Mucosa of gallbladder (tissue), 1 donor: ENCODE data around the gene WWC2. TPM values are rescaled to one million over a fixed set of nuclear protein-coding genes. Genes with fewer than 3 reads are reported as not detected.

Source experiments
- DNase-seq: peaks from one replicate; pipeline ENCODE4 v3.0.0-alpha.2; 2020; ENCODE audit warnings: low spot score
- total RNA-seq: library from RNA; stranded (reverse); gene quantifications from one replicate; pipeline ENCODE4 v1.2.1, GENCODE V29; 2021
- donor health status: DM: no; HTN: no; CAD: no.

WWC2 gene
- total RNA-seq, 1 donor from 2014 or later, result 27.1 TPM

DNA sequence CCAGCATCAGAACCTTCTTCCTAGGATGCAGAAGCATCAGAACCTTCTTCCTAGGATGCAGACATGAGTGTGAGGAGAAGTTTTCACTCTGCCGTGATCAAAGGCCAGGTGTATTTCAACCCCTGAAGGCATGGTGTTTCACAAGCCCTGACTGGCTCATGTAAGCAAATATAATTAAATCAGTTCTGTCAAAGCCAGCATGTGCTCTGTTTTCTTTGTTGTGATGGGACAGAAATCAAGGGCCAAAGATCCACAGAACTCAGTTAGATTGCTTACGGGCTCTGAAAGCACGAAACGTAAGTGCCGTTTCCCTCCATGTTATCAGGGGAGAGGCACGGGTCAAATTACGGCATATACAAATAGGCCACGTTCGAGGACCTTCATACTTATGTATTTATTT is 255.2 kb downstream of the WWC2 start:
- DNase-seq, result no peak

DNA sequence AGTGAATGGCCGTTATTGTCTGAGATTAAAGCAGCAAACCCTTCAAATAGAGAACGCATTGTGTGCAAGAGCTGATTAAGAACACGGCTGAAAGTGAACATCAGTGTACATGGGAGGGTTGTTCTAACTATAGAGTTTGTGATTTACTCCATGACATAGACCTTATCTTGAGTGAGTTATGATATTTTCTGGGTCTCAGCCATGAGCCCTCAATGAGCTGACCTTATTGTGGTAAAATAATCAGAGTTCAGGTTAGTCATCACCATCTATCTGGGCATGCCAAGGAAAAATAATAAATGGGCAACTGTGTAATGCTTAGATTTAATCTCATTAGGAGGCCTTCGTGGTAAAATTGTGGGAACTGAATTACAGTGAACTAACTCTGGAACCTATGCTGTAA is 256.3 kb downstream of the WWC2 start:
- no peak for DNase-seq

- no peak for DNase-seq
Observed at GRCh38 chr4:183356173-183356830, 257.2 kb downstream of the WWC2 start.

- no peak for DNase-seq
Observed at GRCh38 chr4:183356931-183357675, 258.0 kb downstream of the WWC2 start.

DNA sequence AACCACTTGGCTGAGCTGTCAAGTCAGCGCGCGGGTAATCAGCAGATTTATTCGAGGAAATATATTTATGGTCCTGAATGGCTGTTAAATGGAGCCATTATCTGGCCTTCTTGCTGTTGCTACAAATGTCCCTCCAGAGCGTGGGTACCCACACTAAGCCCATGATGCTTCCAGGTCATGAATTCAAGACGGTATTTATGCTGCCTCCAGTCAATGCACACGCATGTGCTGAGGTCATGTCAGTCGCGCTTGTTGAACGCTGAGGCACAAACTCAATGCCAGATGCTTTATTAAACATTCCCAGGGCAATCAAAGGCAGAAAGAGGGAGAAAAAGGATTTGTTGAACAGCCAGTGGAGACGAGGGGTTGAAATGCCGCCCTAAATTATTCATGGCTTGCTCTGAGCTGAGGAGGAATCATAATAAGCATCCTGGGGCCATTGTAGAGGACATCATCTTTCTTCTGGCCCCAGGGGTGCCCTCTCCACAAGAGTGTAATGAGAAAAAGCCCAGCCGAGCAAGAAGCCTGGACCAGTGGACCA is 259.2 kb downstream of the WWC2 start:
- no peak for DNase-seq

DNA sequence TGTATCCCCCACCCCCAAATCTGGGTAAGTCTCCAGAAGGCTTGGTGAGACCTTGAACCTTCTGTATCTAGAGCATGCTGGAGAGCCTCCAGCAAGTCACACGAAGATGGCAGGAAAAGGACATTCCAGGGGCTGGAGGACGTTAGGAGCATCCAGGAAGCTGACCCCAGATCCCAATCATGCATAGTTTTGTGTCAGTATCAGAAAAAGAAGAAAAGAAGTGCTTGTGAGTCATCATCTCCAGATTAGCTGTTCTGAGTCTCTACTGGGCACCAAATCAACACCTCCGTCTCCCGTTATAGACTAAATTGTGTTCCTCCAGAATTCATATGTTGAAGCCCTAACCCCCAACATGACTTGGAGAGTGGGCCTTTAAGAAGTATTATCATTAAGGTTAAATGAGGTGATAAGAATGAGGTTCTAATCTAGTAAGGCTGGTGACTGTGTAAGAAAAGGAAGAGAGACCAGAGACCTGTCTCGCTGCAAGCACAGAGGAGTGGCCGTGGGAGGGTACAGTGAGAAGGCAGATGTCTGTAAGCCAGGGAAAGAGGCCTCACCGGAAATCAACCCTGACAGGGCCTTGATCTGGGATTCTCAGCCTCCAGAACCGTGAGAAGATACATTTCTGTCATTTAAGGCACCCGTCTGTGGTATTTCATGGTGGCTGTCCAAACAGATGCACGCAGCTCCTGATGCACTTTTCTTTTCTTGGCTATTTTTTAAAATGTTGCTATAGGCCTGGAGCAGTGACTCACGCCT is 261.3 kb downstream of the WWC2 start:
- no peak for DNase-seq

DNA sequence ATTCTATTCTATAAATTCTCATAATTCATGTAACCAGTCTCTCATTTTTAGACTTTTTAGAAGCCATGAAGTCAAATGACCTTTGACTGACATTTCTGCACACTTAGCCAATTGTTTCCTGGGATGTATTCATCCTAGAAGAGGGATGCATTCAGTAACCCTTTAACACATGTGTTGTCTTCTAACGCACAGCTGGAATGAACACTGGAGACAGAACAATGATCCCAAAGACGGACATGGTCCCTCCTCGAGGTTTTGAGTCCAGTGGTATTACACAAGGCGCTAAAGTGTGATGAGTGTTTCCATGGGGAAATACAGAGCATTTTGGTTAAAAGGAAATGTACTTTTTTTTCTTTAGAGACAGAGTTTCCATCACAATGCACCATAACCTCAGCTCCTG is 263.0 kb downstream of the WWC2 start:
- DNase-seq, result no peak

DNA sequence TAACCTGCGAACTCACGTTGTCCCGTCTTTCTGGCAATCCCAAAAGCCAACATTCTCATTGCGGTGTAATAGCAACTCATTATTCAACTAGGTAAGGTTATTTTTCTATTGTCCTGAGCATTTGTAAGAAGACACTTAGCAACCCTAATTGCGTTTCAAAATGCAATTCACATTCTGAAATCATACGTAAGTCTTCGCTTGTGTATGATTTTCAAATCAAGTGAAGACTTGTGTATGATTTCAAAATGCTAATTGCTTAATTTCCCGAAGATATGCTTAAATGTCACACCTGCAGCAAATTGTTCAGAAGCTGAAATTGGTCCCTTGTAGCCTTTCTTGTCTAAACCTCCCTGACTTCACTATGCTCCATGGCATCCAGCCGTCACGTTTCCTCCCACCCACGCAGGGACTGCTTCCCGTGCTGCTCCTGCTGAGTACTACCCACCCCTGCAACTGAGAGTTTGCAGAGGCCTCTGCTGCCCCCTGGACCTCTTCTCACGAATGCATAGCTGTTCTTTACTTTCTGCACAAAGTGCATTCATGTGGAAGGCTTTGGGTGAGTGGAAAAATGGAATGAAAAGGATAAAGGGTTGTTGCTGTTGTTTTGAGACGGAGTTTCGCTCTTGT is 264.0 kb downstream of the WWC2 start:
- no peak for DNase-seq

DNA sequence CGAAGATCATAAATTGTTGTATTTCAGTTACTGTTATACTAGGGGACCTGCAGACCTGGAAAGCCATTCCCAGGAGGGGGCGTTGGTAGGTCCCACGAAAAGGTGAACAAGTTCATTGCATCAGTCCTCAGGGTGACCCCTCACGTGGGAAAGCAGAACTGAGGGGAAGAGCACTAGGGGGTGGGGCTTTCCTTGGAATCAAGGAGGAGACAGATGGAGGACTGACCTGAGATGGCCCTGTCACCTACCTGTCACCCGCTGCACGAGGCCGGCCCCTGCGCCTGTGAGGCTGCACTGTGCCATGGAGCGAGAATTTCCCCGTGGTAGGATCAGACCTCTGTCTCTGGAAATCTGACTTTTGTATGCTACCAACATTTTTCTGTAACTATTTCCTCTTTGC is 265.0 kb downstream of the WWC2 start:
- no peak for DNase-seq

DNA sequence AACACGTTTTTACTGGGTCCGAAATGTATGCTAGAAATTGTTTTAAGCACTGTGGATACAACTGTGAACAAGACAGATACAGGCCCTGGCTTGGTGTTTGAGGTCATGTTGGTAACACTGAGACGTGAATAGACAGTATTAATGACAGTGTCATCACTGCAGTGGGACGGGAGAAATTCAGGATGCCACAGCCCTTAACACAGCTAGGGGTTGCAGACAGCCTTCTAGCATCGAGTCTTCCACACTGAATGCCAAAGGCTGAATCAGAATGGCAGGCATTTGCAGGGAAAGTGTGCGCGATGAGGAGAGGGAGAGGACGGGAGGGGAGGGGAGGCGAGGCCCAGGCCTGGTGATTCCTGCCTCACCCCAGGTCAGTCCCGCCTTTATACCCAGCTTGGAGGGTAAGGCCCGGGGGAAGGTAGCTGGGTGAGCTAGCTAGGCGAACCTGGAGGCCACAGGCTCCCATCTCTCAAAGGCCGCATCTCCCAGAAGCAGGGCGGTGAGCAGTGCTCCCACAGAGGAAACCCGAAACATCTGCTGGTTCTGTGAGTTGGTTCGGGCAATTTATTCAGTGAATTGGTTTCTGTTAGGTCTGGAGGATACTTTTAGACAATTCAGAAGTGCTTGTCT is 267.3 kb downstream of the WWC2 start:
- no peak for DNase-seq

DNA sequence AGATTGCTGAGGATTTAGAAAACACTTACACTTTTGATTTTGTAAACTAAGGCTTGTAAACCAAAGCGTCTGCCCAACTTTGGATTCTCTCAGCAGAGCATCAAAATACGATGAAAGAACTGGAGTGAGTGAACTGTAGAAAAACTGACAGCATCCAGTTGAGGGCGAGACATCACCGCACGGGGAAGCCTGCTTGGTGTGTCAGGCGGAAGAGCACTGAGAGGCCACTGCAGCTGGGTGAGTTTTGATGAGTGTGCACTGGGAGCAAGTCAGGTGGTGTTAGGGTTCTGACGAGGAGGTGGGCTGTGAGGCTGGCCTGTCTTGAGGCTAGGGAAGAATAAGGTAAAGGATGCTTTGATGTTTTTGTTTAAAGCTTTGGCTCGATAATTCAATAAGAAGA is 270.0 kb downstream of the WWC2 start:
- no peak for DNase-seq

Other genes starting within 250 kb of the WWC2 start
- 141 TPM for gene DCTD, start 181.9 kb upstream of the WWC2 start, total RNA-seq
- gene CLDN22, start 221.0 kb downstream of the WWC2 start, total RNA-seq, result not detected
- gene CLDN24, start 223.2 kb downstream of the WWC2 start, total RNA-seq, result not detected